KBM-7 (cell line): ENCODE results near the gene TRIO.
"Not testable (repeated sequence)": the region's sequence is repeated elsewhere in the genome, so short reads cannot be mapped to it uniquely, and the experiment has no call there.

Experiments
- DNase-seq: peaks from one replicate; pipeline ENCODE4 v3.0.0-alpha.2; 2015
- in situ Hi-C: fragments of 300-500 bp; cut with MboI; formaldehyde crosslinking; loops from 2 replicates; pipeline ENCODE4 v1.14.3; 2020; ENCODE audit warnings: low sequenced_read_pairs, low pct_unique_long_range_greater_than_20kb, mixed read lengths

The TRIO gene

GRCh38 chr5:14142827-14143545, at the start of gene TRIO:
Gene TRIO (plus strand): TSS chr5:14143342. CDS start chr5:14143726, 384 bp downstream.
- in situ Hi-C loops, result no loop called here
- DNase-seq, result peak; percentile 87

GRCh38 chr5:14097380-14097779, 45.8 kb upstream of the TRIO start:
- in situ Hi-C loops, DNase-seq: not testable (repeated sequence)

GRCh38 chr5:14097998-14098471, 45.1 kb upstream of the TRIO start:
- DNase-seq, result no peak
- in situ Hi-C loops, result no loop called here

- in situ Hi-C loops, result no loop called here
- no peak for DNase-seq
Measured at GRCh38 chr5:14100281-14100680, 42.9 kb upstream of the TRIO start.

- no peak for DNase-seq
- in situ Hi-C loops, result no loop called here
Measured at GRCh38 chr5:14101922-14102321, 41.2 kb upstream of the TRIO start.

GRCh38 chr5:14102666-14103065, 40.5 kb upstream of the TRIO start:
- in situ Hi-C loops, result no loop called here

GRCh38 chr5:14105718-14106410, 37.3 kb upstream of the TRIO start:
- in situ Hi-C loops, result no loop called here
- no peak for DNase-seq

More at GRCh38 chr5:14102666-14103065, 40.5 kb upstream of the TRIO start:
- DNase-seq, result no peak

- DNase-seq, result peak; percentile 71
Measured at GRCh38 chr5:14107536-14107935, 35.6 kb upstream of the TRIO start.

GRCh38 chr5:14108170-14108996, 34.8 kb upstream of the TRIO start:
- in situ Hi-C loops, result no loop called here
- peak; percentile 73 for DNase-seq

More at GRCh38 chr5:14107536-14107935, 35.6 kb upstream of the TRIO start:
- in situ Hi-C loops, result no loop called here

- in situ Hi-C loops, result no loop called here
- DNase-seq, result no peak
Measured at GRCh38 chr5:14109041-14109747, 33.9 kb upstream of the TRIO start.

- in situ Hi-C loops, result no loop called here
- DNase-seq, result no peak
Measured at GRCh38 chr5:14109771-14110170, 33.4 kb upstream of the TRIO start.

GRCh38 chr5:14110196-14110595, 32.9 kb upstream of the TRIO start:
- DNase-seq, result no peak
- in situ Hi-C loops, result no loop called here

GRCh38 chr5:14110680-14111079, 32.5 kb upstream of the TRIO start:
- in situ Hi-C loops, result no loop called here

GRCh38 chr5:14112998-14113652, 30.0 kb upstream of the TRIO start:
- in situ Hi-C loops, result no loop called here

More at GRCh38 chr5:14110680-14111079, 32.5 kb upstream of the TRIO start:
- DNase-seq, result no peak

GRCh38 chr5:14114615-14115251, 28.4 kb upstream of the TRIO start:
- no peak for DNase-seq
- in situ Hi-C loops, result no loop called here

More at GRCh38 chr5:14112998-14113652, 30.0 kb upstream of the TRIO start:
- DNase-seq, result no peak

- no peak for DNase-seq
- in situ Hi-C loops, result no loop called here
Measured at GRCh38 chr5:14115323-14115895, 27.7 kb upstream of the TRIO start.

- peak; percentile 26 for DNase-seq
- in situ Hi-C loops, result no loop called here
Measured at GRCh38 chr5:14118551-14119320, 24.4 kb upstream of the TRIO start.
